Measurements from ENCODE around the gene PAGE4.

- TF ChIP-seq POLR2A (IDR thresholded peaks at IDR 0.05) (no peak), POLR2AphosphoS5 (IDR thresholded peaks at IDR 0.05) (no peak)
These were observed 19.0 kb upstream of the PAGE4 start for GRCh38 chrX:49809891-49810632.

Data from prostate gland (tissue), 1 donor.